ENCODE data around the gene TMEM240.

- TF ChIP-seq CTCF (conservative IDR thresholded peaks at IDR 0.05; ENCODE audit: low read length) (no peak), EZH2phosphoT487 (IDR thresholded peaks at IDR 0.05; ENCODE audit: borderline replicate concordance, low read depth, low read length) (no peak)
Measured at GRCh38 chr1:1567891-1568291, 27.5 kb upstream of the TMEM240 start.
